Astrocyte of the cerebellum (primary cell): ENCODE results near the gene RASL12.

Experiments
- DNase-seq: peaks from one replicate; pipeline ENCODE4 v3.0.0-alpha.2; 2011; ENCODE audit warnings: low read depth
- H3K4me3 ChIP-seq: 2 replicates; pipeline ENCODE4 v1.5.1; 2011; ENCODE audit warnings: mild to moderate bottlenecking, low read depth, low read length, moderate library complexity
- in situ Hi-C: cut with HindIII; loops from 2 replicates; pipeline ENCODE4 v1.10.0; 2017; ENCODE audit warnings: low sequenced_read_pairs
- TF ChIP-seq, protein P1 (sequence below): IDR thresholded peaks from 2 replicates; pipeline ENCODE4 v1.5.1; 2012; ENCODE audit warnings: low read length, low read depth, moderate library complexity, mild to moderate bottlenecking; ENCODE audit errors: missing control alignments

The RASL12 gene

DNA sequence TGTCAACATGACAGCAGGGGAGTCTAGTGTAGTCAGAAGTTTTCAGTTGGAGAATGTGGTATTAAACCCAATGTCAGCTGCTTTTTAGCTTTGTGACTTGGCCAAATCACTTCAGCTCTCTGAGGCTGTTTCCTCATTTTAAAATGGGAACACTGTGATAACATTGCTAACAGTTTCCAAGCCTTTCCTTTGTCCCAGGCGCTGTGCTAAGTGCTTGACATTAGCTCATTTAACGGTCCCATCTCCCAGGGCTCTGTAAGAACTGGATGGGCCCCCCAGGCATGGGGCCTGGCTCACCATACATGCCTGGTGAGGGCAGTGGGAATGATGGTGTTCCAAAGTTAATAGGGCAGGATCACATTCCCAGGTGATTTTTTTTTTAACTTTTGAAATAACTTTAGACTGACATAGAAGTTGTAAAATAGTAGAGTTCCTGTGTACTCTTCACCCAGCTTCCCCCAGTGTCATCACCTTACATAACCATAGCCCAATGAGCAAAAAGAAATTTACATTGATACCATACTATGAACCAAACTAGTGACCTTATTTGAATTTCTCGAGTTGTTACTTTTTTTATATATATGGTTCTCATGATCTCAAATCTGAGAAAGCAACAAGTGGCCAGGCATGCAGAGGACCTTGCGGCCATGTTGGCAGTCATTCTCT is 7.7 kb downstream of the RASL12 start:
- DNase-seq = no peak
- in situ Hi-C loops = no loop called here
- TF ChIP-seq, protein P1, sequence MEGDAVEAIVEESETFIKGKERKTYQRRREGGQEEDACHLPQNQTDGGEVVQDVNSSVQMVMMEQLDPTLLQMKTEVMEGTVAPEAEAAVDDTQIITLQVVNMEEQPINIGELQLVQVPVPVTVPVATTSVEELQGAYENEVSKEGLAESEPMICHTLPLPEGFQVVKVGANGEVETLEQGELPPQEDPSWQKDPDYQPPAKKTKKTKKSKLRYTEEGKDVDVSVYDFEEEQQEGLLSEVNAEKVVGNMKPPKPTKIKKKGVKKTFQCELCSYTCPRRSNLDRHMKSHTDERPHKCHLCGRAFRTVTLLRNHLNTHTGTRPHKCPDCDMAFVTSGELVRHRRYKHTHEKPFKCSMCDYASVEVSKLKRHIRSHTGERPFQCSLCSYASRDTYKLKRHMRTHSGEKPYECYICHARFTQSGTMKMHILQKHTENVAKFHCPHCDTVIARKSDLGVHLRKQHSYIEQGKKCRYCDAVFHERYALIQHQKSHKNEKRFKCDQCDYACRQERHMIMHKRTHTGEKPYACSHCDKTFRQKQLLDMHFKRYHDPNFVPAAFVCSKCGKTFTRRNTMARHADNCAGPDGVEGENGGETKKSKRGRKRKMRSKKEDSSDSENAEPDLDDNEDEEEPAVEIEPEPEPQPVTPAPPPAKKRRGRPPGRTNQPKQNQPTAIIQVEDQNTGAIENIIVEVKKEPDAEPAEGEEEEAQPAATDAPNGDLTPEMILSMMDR = no peak
- no peak overlapping the region for H3K4me3 ChIP-seq

DNA sequence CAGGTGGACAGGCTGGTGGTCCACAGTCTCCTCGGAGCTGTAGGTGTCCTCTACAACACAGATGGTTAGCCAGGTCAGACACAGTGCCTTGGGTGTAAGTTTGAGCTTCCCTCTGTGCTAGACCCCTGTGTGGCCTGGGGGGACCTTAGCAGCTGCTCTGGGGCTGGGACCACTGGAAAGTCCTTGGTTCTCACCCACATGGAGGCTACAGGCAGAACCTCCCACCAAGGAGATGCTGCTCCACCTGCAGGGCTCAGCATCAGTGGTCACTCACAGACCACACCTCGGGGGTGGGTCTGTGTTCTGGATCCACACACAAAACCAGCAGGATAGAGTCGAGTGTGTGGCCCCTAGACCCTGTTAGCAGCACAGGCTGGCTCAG is 8.4 kb downstream of the RASL12 start:
- DNase-seq = no peak
- TF ChIP-seq, protein P1 = no peak
- in situ Hi-C loops = no loop called here
- no peak overlapping the region for H3K4me3 ChIP-seq

DNA sequence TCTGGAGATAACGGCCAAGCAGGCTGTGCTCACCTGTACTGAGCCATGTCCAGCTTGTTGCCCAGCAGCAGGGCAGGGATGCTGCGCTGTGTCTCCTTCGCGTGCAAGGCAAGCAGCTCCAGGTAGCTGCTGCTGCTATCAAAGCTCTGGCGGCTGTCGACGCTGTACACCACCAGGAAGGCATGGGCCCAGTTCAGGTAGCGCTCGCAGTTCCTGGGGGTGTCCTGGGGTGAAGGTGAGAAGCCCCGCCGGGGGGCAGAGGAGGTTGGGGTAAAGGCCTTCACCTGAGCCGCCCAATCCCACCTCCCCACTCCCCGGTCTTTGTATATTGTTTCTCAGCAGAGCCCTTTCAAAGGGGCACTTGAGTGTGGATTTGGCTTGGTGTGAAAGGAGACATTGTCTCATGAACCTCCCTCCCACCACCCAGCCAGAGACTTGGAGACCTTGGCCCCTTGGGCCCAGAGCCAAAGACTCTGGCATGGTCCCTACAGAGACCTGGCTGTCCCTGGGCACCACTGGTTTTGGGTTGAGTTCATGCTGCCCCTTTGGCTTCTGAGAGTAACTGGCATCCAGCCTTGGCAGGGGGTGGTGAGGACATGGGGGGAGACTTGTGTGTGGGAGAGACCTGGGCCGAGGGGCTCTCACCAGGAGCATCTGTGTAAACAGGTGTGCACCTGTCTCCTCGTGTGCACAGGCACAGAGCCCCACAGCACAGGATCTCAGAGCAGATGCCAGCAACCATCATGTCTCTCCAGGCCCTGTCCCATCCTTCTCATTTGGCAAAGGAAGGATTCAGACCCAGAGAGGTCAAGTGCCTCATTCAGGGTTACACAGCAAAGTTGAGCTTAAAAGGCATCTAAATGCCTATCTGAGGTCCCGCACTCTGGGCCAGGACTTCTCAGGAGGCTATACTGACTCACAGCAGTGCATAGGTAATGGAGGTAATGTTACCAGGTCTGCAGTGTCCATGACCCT is 9.1 kb downstream of the RASL12 start:
- TF ChIP-seq, protein P1 = no peak
- no peak for DNase-seq
- no peak overlapping the region for H3K4me3 ChIP-seq
- in situ Hi-C loops = no loop called here

DNA sequence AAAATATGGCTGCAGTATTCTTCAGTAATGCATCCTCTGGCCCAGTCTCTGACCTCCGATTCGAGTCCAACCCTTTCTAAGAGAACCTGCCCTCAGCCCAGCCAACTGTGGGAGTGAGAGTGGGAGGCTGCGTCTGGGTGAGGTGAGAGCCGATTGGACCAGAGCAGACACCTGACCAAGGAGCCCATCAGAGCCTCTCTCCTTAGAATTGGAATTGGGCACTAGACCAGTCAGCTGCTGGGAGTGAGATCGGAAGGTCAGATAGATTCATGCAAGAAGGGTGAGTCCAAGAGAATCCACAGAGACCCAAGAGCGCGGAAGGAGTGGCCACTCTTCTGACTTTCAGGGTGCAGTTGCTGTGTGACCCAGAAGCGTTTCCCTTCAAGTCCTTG is 10.2 kb downstream of the RASL12 start:
- TF ChIP-seq, protein P1 = no peak
- in situ Hi-C loops = no loop called here

DNA sequence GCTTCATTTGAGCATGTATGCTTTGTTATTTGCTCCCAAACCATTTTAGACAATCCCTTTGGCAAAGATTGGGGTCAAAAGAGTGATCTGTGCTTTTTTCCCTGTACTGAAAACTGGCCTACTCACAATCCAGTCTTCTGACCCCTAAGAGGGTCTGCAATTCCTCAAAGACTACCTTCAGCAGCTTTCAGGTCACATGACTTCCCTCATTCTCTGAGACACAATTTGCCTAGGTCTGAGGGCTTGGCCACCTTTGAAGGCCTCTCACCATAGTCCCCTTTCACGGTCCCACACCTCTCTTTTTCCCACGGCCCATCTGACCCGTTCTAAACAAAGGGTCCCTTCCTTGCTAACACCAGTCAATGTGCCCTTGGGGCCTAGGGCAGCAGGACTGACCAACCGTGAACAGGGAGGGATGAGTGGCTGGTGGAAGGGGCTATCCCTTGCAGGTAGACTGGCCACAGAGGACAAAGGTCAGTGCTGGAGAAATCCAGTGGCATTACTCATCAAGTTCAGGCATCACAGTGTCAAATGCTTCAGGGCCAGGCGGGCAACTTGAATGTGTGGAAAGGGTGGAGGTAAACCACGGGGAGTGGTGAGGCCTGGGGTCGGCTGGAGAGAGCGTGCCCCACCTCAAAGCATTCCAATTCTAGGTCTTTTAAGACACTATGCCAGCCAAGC is 10.8 kb downstream of the RASL12 start:
- no peak for DNase-seq
- in situ Hi-C loops = no loop called here
- TF ChIP-seq, protein P1 = no peak
- H3K4me3 ChIP-seq = no peak overlapping the region

More for the DNA sequence above, 10.2 kb downstream of the RASL12 start:
- no peak for DNase-seq
- H3K4me3 ChIP-seq = no peak overlapping the region

DNA sequence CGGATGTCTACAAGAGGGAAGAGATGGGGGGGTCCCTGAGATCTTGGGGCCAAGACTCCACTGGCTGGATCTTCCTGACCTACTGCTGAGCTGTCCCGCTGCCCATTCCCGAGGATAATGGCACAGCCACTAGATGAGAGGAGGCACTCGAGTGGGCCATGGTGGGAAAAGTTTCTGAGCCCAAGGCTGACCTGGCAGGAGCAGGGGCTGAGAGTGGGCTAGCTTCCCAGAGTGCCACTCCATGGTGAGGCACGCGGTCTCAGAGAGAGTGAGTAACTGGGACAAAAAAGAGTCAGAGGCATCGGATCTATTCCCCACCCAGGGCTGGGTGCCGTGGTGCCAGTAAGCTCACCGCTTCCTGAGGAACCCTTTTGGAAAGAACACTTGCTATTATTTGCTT is 11.7 kb downstream of the RASL12 start:
- TF ChIP-seq, protein P1 = no peak
- in situ Hi-C loops = no loop called here
- no peak for DNase-seq
- no peak overlapping the region for H3K4me3 ChIP-seq
